HFFc6 (cell line): ENCODE measurements around the gene TTYH2. TPM values are rescaled to one million over a fixed set of nuclear protein-coding genes. Genes with fewer than 3 reads are reported as not detected.

Experiments used
- DNase-seq: peaks from one replicate; pipeline ENCODE4 v3.0.0-alpha.2; 2018
- H3K27ac Mint-ChIP-seq: 2 replicates; pipeline ENCODE4 v1.8.0; 2020; ENCODE audit warnings: mild to moderate bottlenecking, mixed read lengths
- H3K27me3 Mint-ChIP-seq: 2 replicates; pipeline ENCODE4 v1.8.0; 2021; ENCODE audit warnings: mild to moderate bottlenecking, moderate library complexity, mixed read lengths; ENCODE audit not compliant: insufficient read depth
- H3K36me3 Mint-ChIP-seq: 2 replicates; pipeline ENCODE4 v1.8.0; 2021; ENCODE audit warnings: low read depth, mixed read lengths
- H3K4me1 Mint-ChIP-seq: 2 replicates; pipeline ENCODE4 v1.8.0; 2020; ENCODE audit warnings: low read depth, mixed read lengths
- H3K4me3 Mint-ChIP-seq: 2 replicates; pipeline ENCODE4 v1.8.0; 2020; ENCODE audit warnings: mild to moderate bottlenecking, moderate library complexity, mixed read lengths
- H3K9me3 Mint-ChIP-seq: 2 replicates; pipeline ENCODE4 v1.8.0; 2020; ENCODE audit warnings: mild to moderate bottlenecking, mixed read lengths
- total RNA-seq, 6 experiments: library from RNA; stranded (reverse); fragmentation: NEBNext Ultra II Directional; extraction: Animal tissue kit (Norgen Biotek cat#: 25700); gene quantifications; 2 replicates in 1 of 6; 3 replicates in 5 of 6; pipeline ENCODE4 v1.2.3, GENCODE V29; 2021
- TF ChIP-seq, protein P1 (sequence below): fragments of 200-600 bp; sonication (generic); IDR thresholded peaks from 2 replicates; pipeline ENCODE4 v1.5.0; 2021; ENCODE audit warnings: antibody characterized with exemption, mild to moderate bottlenecking

Gene TTYH2
- total RNA-seq, 6 experiments from 2014 or later, result 1.2 to 2.7 (median 1.9) TPM

DNA sequence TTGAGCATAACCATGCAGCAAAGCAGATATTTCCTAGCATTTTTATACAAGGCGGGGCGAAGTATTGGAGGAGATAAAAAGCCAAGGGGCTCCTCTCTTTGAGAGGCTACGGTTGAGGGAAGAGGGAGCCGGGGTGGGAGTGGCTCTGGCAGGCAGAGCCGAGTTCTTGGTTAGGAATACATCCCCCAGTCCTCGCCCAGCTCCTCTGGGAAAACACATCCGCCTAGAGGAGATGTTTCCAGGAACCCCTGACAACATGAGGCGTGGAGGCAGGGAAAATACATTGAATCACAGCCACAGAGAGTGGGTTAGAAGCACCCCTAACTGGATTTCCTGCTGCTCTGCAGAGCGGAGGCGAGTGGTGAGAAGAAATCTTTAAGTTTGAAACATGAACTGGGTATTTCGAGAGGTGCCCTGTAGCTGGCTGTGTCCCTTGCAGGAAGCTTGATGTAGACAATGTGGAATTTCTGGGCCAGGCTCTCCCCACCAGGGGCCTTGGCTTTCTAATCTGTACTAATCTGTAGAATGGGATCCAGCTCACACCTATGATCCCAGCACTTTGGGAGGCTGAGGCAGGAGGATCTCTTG, 27.3 kb downstream of the TTYH2 start:
- H3K9me3 Mint-ChIP-seq, result peaks cover 9% of the 10 kb centered on the region; the same call in 1 of the 2 replicates
- TF ChIP-seq, protein P1, sequence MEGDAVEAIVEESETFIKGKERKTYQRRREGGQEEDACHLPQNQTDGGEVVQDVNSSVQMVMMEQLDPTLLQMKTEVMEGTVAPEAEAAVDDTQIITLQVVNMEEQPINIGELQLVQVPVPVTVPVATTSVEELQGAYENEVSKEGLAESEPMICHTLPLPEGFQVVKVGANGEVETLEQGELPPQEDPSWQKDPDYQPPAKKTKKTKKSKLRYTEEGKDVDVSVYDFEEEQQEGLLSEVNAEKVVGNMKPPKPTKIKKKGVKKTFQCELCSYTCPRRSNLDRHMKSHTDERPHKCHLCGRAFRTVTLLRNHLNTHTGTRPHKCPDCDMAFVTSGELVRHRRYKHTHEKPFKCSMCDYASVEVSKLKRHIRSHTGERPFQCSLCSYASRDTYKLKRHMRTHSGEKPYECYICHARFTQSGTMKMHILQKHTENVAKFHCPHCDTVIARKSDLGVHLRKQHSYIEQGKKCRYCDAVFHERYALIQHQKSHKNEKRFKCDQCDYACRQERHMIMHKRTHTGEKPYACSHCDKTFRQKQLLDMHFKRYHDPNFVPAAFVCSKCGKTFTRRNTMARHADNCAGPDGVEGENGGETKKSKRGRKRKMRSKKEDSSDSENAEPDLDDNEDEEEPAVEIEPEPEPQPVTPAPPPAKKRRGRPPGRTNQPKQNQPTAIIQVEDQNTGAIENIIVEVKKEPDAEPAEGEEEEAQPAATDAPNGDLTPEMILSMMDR, result no peak
- no peaks in the 10 kb centered on the region for H3K36me3 Mint-ChIP-seq
- no peak overlapping the region for H3K4me3 Mint-ChIP-seq
- peaks cover 2% of the 10 kb centered on the region; the same call in 1 of the 2 replicates for H3K27me3 Mint-ChIP-seq
- no peak overlapping the region for H3K27ac Mint-ChIP-seq
- DNase-seq, result no peak
- no peaks in the 10 kb centered on the region for H3K4me1 Mint-ChIP-seq

DNA sequence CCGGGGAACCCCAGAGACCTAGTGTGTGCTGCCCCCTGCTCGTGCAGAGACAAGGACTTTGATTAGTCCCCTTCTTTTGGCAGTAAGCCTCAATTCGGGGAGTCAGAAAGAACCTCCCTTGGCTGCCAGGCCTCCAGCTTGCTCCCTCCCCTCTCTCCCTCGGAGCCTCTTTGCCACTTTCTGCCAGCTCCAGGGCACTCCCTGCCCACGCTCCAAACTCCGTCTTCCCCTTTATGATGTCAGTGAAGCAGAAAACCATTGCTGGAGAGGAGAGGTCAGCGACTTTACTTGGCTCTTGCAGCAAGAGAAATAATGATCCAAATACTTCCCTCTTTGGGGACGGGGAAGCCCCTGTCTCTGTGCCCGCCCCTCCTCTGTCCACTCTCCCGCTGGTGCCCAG, 28.1 kb downstream of the TTYH2 start:
- Mint-ChIP-seq H3K4me3 (no peak overlapping the region), H3K27ac (no peak overlapping the region), H3K36me3 (peaks cover 5% of the 10 kb centered on the region; the same call in 1 of the 2 replicates), H3K4me1 (no peaks in the 10 kb centered on the region), H3K27me3 (peaks cover 2% of the 10 kb centered on the region; the same call in 1 of the 2 replicates), H3K9me3 (peaks cover 16% of the 10 kb centered on the region)
- TF ChIP-seq, protein P1, result no peak
- DNase-seq, result no peak

DNA sequence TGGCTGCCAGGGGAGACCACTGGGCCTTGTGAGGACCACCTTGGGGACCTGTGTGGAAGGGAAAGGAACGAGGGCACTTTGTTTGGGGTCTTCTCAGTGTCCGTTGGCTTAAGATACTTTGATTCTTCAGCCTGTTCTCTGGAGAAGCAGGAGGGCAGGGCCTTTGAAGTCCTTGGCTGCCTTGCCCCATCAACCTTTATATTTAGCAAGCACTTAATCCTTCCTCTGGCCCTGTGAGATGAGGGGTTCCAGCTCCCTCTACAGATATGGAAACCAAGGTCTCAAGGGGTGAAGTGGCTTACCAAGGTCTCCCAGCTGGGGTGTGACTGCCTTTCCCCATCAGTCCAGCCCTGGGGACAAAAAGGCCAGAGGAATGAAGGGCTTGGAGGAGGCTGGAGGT, 28.5 kb downstream of the TTYH2 start:
- TF ChIP-seq, protein P1, result no peak
- H3K4me3 Mint-ChIP-seq, result no peak overlapping the region
- DNase-seq, result no peak
- H3K36me3 Mint-ChIP-seq, result peaks cover 9% of the 10 kb centered on the region; the same call in 1 of the 2 replicates
- peaks cover 2% of the 10 kb centered on the region; the same call in 1 of the 2 replicates for H3K27me3 Mint-ChIP-seq
- no peak overlapping the region for H3K27ac Mint-ChIP-seq
- peaks cover 20% of the 10 kb centered on the region for H3K9me3 Mint-ChIP-seq
- no peaks in the 10 kb centered on the region for H3K4me1 Mint-ChIP-seq

DNA sequence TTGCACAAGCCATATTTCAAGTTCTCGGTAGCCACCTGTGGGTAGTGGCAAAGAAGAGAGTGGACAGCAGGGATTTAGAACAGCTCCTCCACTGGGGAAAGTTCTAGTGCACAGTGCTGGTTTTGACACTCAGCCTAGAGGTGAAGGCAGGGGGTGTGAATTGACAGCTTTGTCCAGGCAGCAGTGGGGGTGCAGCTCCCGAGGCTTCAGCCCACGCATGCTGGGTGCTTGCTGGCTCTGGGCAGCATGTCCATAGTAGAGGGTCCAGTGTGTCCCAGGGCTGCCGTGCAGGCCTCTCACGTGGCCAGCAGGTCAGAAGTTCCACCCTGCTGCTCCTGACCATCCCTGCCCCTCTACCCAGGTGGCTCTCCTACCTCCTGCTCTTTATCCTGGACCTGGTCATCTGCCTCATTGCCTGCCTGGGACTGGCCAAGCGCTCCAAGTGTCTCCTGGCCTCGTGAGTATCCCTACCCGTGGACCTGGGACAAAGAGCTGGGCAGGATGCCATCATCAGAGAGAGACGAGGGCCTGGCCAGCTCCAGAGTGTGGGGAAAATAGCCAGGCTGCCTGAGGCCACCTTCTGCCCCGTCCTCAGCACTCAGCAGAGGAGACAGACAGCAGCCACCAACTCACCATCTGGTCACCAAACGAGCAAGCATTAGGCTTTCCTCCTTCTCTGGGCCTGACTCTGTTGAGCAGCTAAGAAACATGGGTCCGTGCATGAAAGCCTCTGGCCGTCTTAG, 29.8 kb downstream of the TTYH2 start:
- peaks cover 9% of the 10 kb centered on the region; the same call in 1 of the 2 replicates for H3K36me3 Mint-ChIP-seq
- TF ChIP-seq, protein P1, result no peak
- H3K4me3 Mint-ChIP-seq, result no peak overlapping the region
- DNase-seq, result no peak
- no peaks in the 10 kb centered on the region for H3K4me1 Mint-ChIP-seq
- H3K27me3 Mint-ChIP-seq, result peaks cover 5% of the 10 kb centered on the region; the same call in 1 of the 2 replicates
- H3K27ac Mint-ChIP-seq, result no peak overlapping the region
- peaks cover 25% of the 10 kb centered on the region for H3K9me3 Mint-ChIP-seq

DNA sequence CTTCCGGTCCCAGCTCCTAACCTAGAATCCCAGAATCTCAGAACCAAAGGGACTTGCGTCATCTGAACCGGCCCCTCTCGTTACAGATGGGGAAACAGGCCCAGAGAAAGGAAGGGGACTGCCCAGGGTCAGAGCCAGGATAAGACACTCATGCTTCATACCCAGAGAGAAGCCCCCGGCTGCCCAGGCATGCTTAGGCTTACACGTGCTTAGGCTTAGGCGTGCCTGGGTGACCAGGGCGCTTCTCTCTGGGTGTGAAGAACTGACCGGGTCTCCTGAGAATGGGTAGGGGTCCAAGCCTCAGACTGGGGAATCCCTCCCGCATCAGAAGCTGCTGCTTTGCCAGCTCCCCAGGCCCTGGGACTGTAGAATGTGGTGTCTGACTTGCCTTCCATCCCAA, 30.8 kb downstream of the TTYH2 start:
- TF ChIP-seq, protein P1, result no peak
- Mint-ChIP-seq H3K36me3 (peaks cover 9% of the 10 kb centered on the region; the same call in 1 of the 2 replicates), H3K27ac (no peak overlapping the region), H3K4me3 (no peak overlapping the region), H3K9me3 (peaks cover 25% of the 10 kb centered on the region), H3K27me3 (peaks cover 5% of the 10 kb centered on the region; the same call in 1 of the 2 replicates), H3K4me1 (no peaks in the 10 kb centered on the region)
- no peak for DNase-seq
